Stimulated activated CD4-positive, alpha-beta T cell treated with anti-CD3 and anti-CD28 coated beads, TNF-alpha, amount 100 ng/mL, for 48 hours (primary cell): Measurements from ENCODE around the gene CCDC186.

ENCODE experiments used
- DNase-seq, 3 donors: peaks; one replicate each; pipeline ENCODE4 v3.0.0-alpha.2; 2020; ENCODE audit warnings: low read depth in 3 of 3

The CCDC186 gene

GRCh38 chr10:114115661-114116445, 58.1 kb downstream of the CCDC186 start:
- DNase-seq, result no peak

GRCh38 chr10:114110174-114110972, 63.6 kb downstream of the CCDC186 start:
- no peak for DNase-seq

- no peak for DNase-seq
Observed at GRCh38 chr10:114103284-114103683, 70.7 kb downstream of the CCDC186 start.

GRCh38 chr10:114102256-114102655, 71.7 kb downstream of the CCDC186 start:
- DNase-seq, result no peak

- no peak for DNase-seq
Observed at GRCh38 chr10:114100848-114101741, 72.9 kb downstream of the CCDC186 start.

GRCh38 chr10:114096864-114097263, 77.1 kb downstream of the CCDC186 start:
- no peak for DNase-seq

GRCh38 chr10:114095559-114096337, 78.3 kb downstream of the CCDC186 start:
- no peak for DNase-seq

GRCh38 chr10:114094795-114095194, 79.2 kb downstream of the CCDC186 start:
- no peak for DNase-seq

- DNase-seq, result no peak
Observed at GRCh38 chr10:114087655-114088054, 86.3 kb downstream of the CCDC186 start.

- DNase-seq, result no peak
Observed at GRCh38 chr10:114087255-114087654, 86.7 kb downstream of the CCDC186 start.

GRCh38 chr10:114084215-114084614, 89.8 kb downstream of the CCDC186 start:
- DNase-seq, result no peak

- no peak for DNase-seq
Observed at GRCh38 chr10:114083040-114083439, 91.0 kb downstream of the CCDC186 start.

- no peak for DNase-seq
Observed at GRCh38 chr10:114081911-114082583, 92.0 kb downstream of the CCDC186 start.

GRCh38 chr10:114079421-114079820, 94.6 kb downstream of the CCDC186 start:
- DNase-seq, result no peak

GRCh38 chr10:114078346-114078745, 95.7 kb downstream of the CCDC186 start:
- DNase-seq, result no peak

- no peak for DNase-seq
Observed at GRCh38 chr10:114077815-114078219, 96.2 kb downstream of the CCDC186 start.

GRCh38 chr10:114077347-114077746, 96.7 kb downstream of the CCDC186 start:
- DNase-seq, result no peak

GRCh38 chr10:114075093-114075492, 98.9 kb downstream of the CCDC186 start:
- no peak for DNase-seq

- DNase-seq, result no peak
Observed at GRCh38 chr10:114073395-114074186, 100.4 kb downstream of the CCDC186 start.

GRCh38 chr10:114071178-114071577, 102.8 kb downstream of the CCDC186 start:
- no peak for DNase-seq
